Measurements from ENCODE around the gene ZNF710.

DNA sequence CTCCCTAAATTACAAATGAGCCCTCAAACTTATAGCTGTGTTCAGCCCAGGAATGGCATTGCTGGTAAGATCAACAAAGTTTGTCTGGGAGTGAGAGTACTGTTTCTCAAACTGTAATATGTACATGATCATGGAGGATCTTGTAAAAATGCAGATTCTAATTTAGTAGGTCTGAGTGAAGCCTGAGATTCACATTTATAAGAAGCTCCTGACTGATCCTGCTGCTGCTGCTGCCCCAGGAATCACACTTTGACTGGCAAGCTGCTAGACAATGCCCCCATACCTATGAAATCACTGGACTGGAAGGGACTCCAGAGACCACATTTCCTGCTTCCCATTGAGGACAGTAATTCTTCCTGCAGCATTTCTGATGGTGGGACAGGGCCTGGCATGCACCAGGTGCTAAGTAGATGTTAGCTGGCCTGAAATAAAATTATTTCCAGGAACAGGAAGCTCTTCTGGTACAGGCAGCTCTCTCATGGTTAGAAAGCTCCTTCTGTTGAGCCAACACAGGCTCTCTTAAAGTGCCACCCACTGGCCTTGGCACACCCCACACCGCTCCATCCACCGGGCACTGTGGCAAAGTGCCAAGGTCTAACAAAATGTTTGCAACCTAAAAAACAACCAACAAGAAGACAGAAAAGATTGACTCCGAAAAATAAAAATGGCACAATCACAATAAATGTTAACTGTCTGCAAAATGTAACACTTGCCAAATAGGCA lies 36.7 kb upstream of the ZNF710 start:
- no peak for TF ChIP-seq POLR2A (IDR thresholded peaks at IDR 0.05)
- TF ChIP-seq, protein P1, sequence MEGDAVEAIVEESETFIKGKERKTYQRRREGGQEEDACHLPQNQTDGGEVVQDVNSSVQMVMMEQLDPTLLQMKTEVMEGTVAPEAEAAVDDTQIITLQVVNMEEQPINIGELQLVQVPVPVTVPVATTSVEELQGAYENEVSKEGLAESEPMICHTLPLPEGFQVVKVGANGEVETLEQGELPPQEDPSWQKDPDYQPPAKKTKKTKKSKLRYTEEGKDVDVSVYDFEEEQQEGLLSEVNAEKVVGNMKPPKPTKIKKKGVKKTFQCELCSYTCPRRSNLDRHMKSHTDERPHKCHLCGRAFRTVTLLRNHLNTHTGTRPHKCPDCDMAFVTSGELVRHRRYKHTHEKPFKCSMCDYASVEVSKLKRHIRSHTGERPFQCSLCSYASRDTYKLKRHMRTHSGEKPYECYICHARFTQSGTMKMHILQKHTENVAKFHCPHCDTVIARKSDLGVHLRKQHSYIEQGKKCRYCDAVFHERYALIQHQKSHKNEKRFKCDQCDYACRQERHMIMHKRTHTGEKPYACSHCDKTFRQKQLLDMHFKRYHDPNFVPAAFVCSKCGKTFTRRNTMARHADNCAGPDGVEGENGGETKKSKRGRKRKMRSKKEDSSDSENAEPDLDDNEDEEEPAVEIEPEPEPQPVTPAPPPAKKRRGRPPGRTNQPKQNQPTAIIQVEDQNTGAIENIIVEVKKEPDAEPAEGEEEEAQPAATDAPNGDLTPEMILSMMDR (IDR thresholded peaks at IDR 0.05): no peak
